Measurements from ENCODE around the gene EEA1.

DNA sequence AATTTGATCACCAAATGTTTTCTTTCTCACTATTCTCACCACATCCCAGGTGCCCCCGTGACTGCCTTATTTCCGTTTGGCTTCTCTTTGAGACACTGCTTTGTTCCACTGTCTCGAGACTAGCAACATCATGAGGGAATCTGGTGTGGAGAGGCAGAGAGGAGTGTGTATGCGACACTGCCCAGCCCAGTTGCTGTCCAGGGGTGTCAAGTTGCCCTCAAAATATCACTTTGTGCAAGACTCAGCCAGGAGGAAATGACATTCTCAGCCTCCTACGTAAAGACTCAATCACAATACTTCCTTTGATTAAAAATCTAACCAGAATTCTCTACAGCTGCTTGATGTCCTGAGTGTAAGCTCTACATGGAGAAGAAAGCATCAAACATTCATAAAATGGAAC lies 48.2 kb upstream of the EEA1 start:
- no peak for TF ChIP-seq CTCF (IDR thresholded peaks at IDR 0.05)
- TF ChIP-seq EZH2 (IDR thresholded peaks at IDR 0.05): no peak

Measured in neural progenitor cell (in vitro differentiated cells).